Small intestine (tissue), 7 donors: Measurements from ENCODE around the gene SRRT. TPM values are rescaled to one million over a fixed set of nuclear protein-coding genes. Genes with fewer than 3 reads are reported as not detected.
"Not testable (repeated sequence)": the region's sequence is repeated elsewhere in the genome, so short reads cannot be mapped to it uniquely, and the experiment has no call there.

ENCODE experiments used
- DNase-seq, 2 donors: peaks; one replicate each; pipeline versions ENCODE4 v3.0.0 to v3.0.0-alpha.2; 2013
- FAIRE-seq: peaks from 2 replicates; lab custom pipeline; 2012; peaks lifted over from hg19 to GRCh38; lab: Jason Lieb, UNC
- H3K27ac ChIP-seq, 3 donors: one replicate each; pipeline ENCODE4 v1.5.1; 2013; ENCODE audit warnings: low read length in 2 of 3, mild to moderate bottlenecking in 2 of 3, control low read depth in 1 of 3, inconsistent platforms in 1 of 3, low read depth in 1 of 3, moderate library complexity in 1 of 3
- H3K27me3 ChIP-seq, 3 donors: one replicate each; pipeline ENCODE4 v1.6.1; 2013; ENCODE audit warnings: low read length in 3 of 3, inconsistent platforms in 1 of 3; ENCODE audit not compliant: control insufficient read depth in 3 of 3, insufficient read depth in 3 of 3
- H3K36me3 ChIP-seq, 3 donors: one replicate each; pipeline ENCODE4 v1.6.1; 2013; ENCODE audit warnings: low read length in 3 of 3, inconsistent platforms in 1 of 3, low read depth in 1 of 3, mild to moderate bottlenecking in 1 of 3, moderate library complexity in 1 of 3; ENCODE audit not compliant: control insufficient read depth in 3 of 3, insufficient read depth in 2 of 3
- H3K4me1 ChIP-seq, 3 donors: one replicate each; pipeline ENCODE4 v1.6.1; 2013; ENCODE audit warnings: low read length in 2 of 3, inconsistent platforms in 1 of 3, low read depth in 1 of 3, mild to moderate bottlenecking in 1 of 3, moderate library complexity in 1 of 3; ENCODE audit not compliant: control insufficient read depth in 3 of 3, insufficient read depth in 2 of 3
- H3K4me3 ChIP-seq, 3 donors: one replicate each; pipeline ENCODE4 v1.5.1; 2013; ENCODE audit warnings: low read length in 3 of 3, control low read depth in 1 of 3, inconsistent platforms in 1 of 3, low read depth in 1 of 3, mild to moderate bottlenecking in 1 of 3, moderate library complexity in 1 of 3
- H3K9me3 ChIP-seq, 2 donors: one replicate each; pipeline ENCODE4 v1.6.1; 2013; ENCODE audit warnings: low read depth in 1 of 2, low read length in 1 of 2; ENCODE audit not compliant: control insufficient read depth in 2 of 2, insufficient read depth in 1 of 2
- WGBS, 3 donors: extraction: QIAGEN DNeasy Blood & Tissue Kit; methylation state at CpG; one replicate each; pipeline ENCODE4 v1.1.7; 2013; 5-methylcytosine and 5-hydroxymethylcytosine counted together
- polyA plus RNA-seq, 4 donors: library from polyadenylated mRNA; stranded (reverse) in 3 of 4; unstranded in 1 of 4; fragments of 200-250 nt in 3 of 4; fragments of 120-200 nt in 1 of 4; gene quantifications; one replicate each; pipeline versions ENCODE4 v1.2.1 to v1.2.3, GENCODE V29; 2013
- donor health status: healthy with polysubstance abuse.
- donor health status: control.
- donor health status: control.
- donor health status: Bipolar disorder and iron deficiency.
- donor health status: healthy.

Gene SRRT
- polyA plus RNA-seq, 4 donors: 77.1 to 113 (median 90.0) TPM

GRCh38 chr7:100935381-100935780 lies 60.5 kb downstream of the SRRT start:
- not testable (repeated sequence) for H3K27me3 ChIP-seq, FAIRE-seq, DNase-seq

GRCh38 chr7:100936167-100936566 lies 61.3 kb downstream of the SRRT start:
- H3K27ac ChIP-seq, H3K27me3 ChIP-seq, H3K4me1 ChIP-seq, H3K36me3 ChIP-seq, H3K4me3 ChIP-seq, FAIRE-seq, DNase-seq: not testable (repeated sequence)
- 88 to 94% (median 92%) methylated on average over 7 of the region's 7 CpGs for WGBS, 3 donors
- peaks cover 0 to 27% of the 10 kb centered on the region in 2 donors for H3K9me3 ChIP-seq

More at GRCh38 chr7:100935381-100935780, 60.5 kb downstream of the SRRT start:
- peaks cover 0 to 22% of the 10 kb centered on the region in 2 donors for H3K9me3 ChIP-seq
- H3K27ac ChIP-seq, H3K4me1 ChIP-seq, H3K4me3 ChIP-seq, H3K36me3 ChIP-seq: not testable (repeated sequence)
- WGBS, 3 donors: 39 to 69% (median 56%) methylated on average over 2 of the region's 2 CpGs

Other genes starting within 250 kb of the SRRT start
- gene TFR2, start 233.6 kb upstream of the SRRT start, polyA plus RNA-seq: 1 to 10 TPM in 2 of 4 donors, not detected in 2; 1.2 to 1.3 TPM
- under 1 TPM in 2 of 4 donors, not detected in 2; 0.52 to 1.00 TPM for gene ACTL6B, start 218.7 kb upstream of the SRRT start, polyA plus RNA-seq
- 100 to 1,000 TPM; 179 to 214 (median 186) TPM for gene GNB2, start 201.4 kb upstream of the SRRT start, polyA plus RNA-seq
- gene GIGYF1, start 180.9 kb upstream of the SRRT start, polyA plus RNA-seq: 10 to 100 TPM; 15.7 to 49.1 (median 17.9) TPM
- gene POP7, start 169.0 kb upstream of the SRRT start, polyA plus RNA-seq: 10 to 100 TPM; 31.9 to 44.8 (median 40.9) TPM
- under 1 TPM in 2 of 4 donors, not detected in 2; 0.04 to 0.15 TPM for gene EPO, start 154.6 kb upstream of the SRRT start, polyA plus RNA-seq
- under 1 TPM in 1 of 4 donors, not detected in 3; 0.03 TPM for gene ZAN, start 141.5 kb upstream of the SRRT start, polyA plus RNA-seq
- gene EPHB4, start 47.6 kb upstream of the SRRT start, polyA plus RNA-seq: 10 to 100 TPM in 2 of 4 donors, 1 to 10 TPM in 2; 1.3 to 53.9 (median 20.0) TPM
- gene SLC12A9, start 22.4 kb upstream of the SRRT start, polyA plus RNA-seq: 10 to 100 TPM; 10.5 to 28.8 (median 19.5) TPM
- gene TRIP6, start 7.7 kb upstream of the SRRT start, polyA plus RNA-seq: 10 to 100 TPM in 3 of 4 donors, 1 to 10 TPM in 1; 3.4 to 35.7 (median 16.7) TPM
- 1 to 10 TPM; 2.2 to 5.3 (median 4.2) TPM for gene UFSP1, start 14.6 kb downstream of the SRRT start, polyA plus RNA-seq
- gene ACHE, start 20.8 kb downstream of the SRRT start, polyA plus RNA-seq: 10 to 100 TPM in 2 of 4 donors, 1 to 10 TPM in 2; 3.5 to 11.2 (median 7.7) TPM
- gene MUC3A, start 74.4 kb downstream of the SRRT start, polyA plus RNA-seq: 100 to 1,000 TPM in 2 of 4 donors, 10 to 100 TPM in 2; 49.6 to 242 (median 104) TPM
- gene MUC12, start 94.5 kb downstream of the SRRT start, polyA plus RNA-seq: 10 to 100 TPM in 3 of 4 donors, 1 to 10 TPM in 1; 2.6 to 31.8 (median 17.0) TPM
- 100 to 1,000 TPM in 1 of 4 donors, 10 to 100 TPM in 3; 16.1 to 243 (median 23.7) TPM for gene MUC17, start 145.0 kb downstream of the SRRT start, polyA plus RNA-seq
- 10 to 100 TPM in 2 of 4 donors, 1 to 10 TPM in 2; 7.6 to 24.9 (median 12.5) TPM for gene TRIM56, start 210.4 kb downstream of the SRRT start, polyA plus RNA-seq